ENCODE results near the gene MYOD1.

MYOD1 gene

DNA sequence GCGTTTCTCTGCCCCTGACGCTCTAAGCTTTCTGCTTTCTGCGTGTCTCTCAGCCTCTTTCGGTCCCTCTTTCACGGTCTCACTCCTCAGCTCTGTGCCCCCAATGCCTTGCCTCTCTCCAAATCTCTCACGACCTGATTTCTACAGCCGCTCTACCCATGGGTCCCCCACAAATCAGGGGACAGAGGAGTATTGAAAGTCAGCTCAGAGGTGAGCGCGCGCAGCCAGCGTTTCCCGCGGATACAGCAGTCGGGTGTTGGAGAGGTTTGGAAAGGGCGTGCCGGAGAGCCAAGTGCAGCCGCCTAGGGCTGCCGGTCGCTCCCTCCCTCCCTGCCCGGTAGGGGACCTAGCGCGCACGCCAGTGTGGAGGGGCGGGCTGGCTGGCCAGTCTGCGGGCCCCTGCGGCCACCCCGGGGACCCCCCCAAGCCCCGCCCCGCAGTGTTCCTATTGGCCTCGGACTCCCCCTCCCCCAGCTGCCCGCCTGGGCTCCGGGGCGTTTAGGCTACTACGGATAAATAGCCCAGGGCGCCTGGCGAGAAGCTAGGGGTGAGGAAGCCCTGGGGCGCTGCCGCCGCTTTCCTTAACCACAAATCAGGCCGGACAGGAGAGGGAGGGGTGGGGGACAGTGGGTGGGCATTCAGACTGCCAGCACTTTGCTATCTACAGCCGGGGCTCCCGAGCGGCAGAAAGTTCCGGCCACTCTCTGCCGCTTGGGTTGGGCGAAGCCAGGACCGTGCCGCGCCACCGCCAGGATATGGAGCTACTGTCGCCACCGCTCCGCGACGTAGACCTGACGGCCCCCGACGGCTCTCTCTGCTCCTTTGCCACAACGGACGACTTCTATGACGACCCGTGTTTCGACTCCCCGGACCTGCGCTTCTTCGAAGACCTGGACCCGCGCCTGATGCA lies at the start of gene MYOD1:
Gene MYOD1, plus strand, starts transcription at position 544 of the 910 bp plus-strand sequence. Its CDS starts 212 bp downstream, at position 756.
- DNase-seq = no peak

DNA sequence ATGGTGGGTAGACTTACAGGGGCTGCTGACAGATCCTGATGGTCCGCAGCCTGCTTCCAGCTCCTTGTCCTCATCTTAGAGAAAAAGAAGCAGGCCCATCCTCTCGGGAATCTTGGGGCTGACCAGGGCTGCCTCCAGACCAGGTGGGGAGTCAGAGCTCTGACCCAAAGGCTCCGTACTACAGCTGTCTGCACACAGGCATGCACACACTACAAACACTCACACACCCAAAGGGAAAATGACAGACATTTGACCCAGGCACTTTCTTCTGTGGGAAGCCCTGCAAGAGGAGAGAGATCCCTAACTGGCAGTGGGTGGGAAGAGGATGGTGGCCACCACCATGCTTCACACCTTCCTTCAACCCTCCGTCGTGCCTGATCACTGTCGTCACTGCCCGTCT lies 46.9 kb upstream of the MYOD1 start:
- no peak for DNase-seq

GRCh38 chr11:17673951-17674350 lies 45.4 kb upstream of the MYOD1 start:
- DNase-seq = peak; percentile 18

DNA sequence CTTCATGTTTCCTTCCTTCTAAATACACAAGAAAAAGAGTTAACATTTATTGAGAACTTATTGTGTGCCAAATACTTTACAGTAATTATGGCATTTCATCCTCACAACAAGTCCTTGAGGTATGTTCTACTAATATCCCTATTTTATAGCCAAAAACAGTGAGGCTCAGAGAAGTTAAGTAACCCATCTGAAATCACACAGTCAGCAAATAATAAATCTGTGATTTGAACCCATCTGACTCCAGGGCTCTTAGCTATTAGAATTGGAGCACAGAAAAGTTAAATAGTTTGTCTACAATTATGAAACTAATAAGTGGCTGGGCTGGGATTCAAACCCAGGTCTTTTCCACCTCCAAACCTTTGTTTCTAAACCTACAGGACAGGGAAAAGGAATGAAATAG lies 36.5 kb upstream of the MYOD1 start:
- DNase-seq = no peak

DNA sequence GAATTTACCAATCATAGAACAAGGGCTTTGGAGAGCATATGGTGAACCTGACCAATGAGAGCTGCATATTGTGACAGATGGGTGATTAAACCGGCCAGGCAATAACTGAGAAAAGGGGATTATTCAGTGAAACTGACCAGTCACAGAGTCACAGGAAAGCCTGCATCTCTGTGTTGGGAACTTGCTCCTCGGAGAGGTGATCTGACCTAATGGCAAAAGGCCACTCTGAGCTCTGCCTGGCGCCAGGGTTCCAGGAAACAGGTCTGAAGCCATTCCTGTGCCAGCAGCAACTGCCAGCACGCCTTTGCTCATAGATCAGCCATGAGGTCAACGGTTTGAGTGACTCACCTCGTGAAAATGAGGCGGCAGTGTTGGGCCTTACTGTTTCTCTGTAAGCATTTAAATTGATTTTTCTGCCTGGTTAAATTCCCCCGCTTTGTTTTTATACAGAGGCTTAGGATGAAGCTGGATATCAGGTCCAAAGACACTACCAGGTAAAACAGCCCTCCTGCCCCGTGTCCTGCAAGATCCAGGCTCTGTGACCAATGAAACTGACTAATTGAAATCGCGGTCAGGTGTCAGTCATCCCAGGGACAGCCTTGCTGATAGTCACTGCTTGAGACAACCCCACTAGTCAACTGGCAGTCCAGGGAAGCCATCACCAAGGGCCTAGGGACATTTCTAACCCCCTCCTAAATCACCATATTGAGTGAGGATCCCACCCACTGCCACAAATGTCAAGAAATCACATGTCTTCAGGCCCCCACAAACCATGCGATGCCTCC lies 35.8 kb upstream of the MYOD1 start:
- peak; percentile 82 for DNase-seq

- no peak for DNase-seq
Observed at GRCh38 chr11:17684550-17684949, 34.8 kb upstream of the MYOD1 start.

GRCh38 chr11:17686231-17686980 lies 33.0 kb upstream of the MYOD1 start:
- no peak for DNase-seq

GRCh38 chr11:17687946-17688670 lies 31.3 kb upstream of the MYOD1 start:
- no peak for DNase-seq

DNA sequence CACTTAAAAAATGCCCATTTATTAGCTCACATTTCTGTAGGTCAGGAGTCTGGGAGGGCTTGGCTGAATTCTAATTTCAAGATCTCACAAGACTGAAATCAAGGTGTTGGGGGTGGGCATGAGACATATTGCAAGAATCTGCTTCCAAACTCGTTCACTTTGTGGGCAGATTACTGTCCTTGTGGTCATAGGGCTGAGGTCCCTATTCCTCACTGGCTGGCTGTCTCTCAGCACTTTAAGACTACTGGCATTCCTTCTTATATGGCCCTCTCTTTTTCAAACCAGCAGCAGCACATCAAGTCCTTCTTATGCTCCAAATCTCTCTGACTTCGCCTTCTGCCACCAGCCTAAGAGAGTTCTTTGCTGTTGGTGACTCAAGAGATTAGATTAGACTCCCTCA lies 27.8 kb upstream of the MYOD1 start:
- DNase-seq = no peak

DNA sequence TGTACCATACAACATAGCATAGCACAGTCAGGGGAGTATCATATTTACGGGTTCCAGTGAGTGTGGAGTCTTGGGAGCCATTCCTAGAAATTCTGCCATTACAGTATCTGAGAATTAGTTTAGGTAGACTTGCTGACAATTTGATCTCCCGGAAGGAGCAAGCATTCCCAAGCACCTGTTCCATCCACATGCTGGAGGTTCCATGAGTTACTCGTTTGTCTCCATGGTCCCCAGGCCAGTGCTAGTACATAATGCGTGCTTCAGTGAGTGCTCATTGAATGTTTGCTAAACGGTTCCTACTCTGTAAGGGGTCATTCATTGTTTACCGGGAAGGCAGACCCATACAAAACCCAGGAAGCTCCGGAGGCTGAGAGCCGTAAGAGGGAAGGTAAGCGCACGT lies 27.4 kb upstream of the MYOD1 start:
- no peak for DNase-seq

DNA sequence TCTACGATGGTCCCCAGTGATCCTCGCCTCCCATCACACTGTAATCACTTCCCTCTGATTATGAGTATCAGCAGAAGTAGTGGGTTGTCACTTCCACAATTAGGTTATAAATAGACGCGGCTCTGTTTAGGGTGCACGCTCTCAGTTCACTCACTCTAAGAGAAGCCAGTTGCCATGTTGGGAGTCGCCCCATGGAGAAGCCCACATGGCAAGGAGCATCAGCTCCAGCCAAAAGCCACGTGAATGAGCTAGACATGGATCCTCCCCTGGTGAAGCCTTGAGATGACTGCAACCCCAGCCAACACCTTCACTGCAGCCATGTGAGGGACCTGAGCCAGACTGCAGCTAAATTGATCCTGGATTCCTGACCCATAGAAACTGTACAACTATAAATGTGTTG lies 26.4 kb upstream of the MYOD1 start:
- no peak for DNase-seq

DNA sequence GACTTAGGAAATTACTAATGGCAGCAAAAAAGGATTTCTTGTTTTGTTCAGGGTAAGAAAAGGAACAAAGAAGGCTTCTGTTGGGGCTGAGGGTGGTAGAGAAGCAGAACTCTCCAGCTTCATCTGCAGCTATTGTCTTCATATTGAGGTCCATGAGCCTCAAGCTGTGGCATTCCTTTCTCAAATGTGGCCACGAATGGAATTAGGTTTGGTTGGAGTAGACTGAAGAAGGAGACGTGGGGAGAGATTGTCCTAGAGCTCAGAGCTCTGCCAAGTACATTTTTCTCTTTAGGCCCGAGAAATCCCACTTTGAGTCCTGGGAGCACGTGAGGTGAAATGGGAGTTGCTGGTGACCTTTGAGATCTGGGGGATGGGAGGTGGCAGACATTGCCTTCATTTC lies 25.8 kb upstream of the MYOD1 start:
- no peak for DNase-seq

- no peak for DNase-seq
Observed at GRCh38 chr11:17694494-17695110, 24.8 kb upstream of the MYOD1 start.

- DNase-seq = no peak
Observed at GRCh38 chr11:17695454-17696441, 23.6 kb upstream of the MYOD1 start.

DNA sequence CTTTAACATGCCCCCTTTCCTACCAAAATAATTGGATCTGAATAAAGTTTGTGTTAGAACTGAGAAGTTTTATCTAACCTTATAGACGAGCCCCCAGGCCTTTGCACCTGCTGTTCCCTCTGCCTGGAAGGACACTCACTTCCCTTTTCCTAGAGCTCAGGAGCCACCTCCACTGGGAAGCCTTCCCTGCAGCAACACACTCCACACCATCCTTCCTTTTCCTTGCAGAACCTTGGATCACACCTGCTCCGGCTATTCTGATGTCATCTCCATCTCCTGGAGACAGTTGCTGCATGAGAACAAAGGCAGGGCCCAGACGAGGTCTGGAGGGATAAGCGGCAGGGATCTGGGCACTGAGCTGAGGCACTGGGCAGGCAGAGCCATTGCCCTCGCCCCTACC lies 22.6 kb upstream of the MYOD1 start:
- DNase-seq = no peak

- no peak for DNase-seq
Observed at GRCh38 chr11:17697175-17697949, 22.0 kb upstream of the MYOD1 start.

DNA sequence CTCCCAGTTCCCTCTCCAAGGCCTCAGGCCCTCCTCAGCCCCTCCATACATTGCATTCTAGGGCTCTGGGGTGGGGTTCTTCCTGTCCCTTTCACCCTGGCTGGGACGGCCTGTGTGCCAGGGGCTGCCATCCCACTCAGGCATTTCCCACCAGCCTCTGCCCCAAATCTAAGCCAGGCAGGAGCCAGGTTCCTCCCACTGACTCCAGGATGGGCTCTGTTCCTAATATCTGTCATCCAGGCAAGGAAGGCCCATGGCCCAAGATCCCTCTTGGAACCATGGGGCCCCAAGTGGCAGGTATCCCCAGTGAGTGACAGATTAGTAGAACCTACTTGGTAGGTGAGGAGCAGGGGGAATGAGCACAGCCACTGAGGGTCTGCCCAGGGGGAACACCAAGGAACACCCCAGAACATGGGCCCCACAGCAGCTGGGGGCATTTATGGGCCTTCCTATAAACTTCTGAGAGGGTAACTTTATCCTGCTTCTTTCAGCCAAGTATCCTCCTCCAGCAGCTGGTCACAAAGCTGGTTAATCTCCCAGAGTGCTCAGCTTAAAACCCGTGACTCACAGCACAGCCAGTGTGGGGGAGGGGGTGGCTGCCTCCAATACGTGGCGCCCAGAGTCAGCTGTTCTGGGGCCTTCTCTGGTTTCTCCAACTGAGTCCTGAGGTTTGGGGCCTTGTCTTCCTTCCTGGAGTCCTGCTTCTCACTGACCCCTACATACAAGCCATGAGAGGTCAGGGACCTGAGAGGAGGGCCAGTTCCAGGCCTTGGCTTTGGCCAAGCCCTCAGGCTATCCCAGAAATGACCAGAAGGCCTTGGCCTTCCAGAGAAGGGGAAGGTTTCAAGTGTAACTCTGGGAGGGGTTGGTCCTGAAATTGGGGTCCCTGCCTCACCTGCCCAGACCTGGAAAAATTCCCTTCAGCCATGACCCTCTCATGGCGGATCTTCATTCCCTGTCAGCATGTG lies 19.9 kb upstream of the MYOD1 start:
- no peak for DNase-seq

DNA sequence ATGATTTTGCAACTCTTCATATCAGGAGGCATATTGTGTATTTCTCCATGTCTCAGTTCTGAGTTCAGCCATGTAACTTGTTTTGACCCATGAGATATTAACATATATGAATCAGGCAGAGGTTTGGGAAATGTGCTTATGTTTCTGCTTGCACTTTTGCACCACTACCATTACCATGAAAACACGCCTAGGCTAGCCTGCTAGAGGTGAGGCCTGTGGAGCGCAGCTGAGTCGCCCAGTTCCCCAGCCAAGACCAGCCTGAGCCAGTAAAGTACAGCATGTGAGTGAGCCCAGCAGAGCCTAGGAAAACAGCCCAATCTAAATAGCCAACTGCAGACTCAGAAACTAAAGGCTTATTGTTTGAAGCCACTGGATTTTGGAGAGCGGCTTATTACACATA lies 18.4 kb upstream of the MYOD1 start:
- no peak for DNase-seq

DNA sequence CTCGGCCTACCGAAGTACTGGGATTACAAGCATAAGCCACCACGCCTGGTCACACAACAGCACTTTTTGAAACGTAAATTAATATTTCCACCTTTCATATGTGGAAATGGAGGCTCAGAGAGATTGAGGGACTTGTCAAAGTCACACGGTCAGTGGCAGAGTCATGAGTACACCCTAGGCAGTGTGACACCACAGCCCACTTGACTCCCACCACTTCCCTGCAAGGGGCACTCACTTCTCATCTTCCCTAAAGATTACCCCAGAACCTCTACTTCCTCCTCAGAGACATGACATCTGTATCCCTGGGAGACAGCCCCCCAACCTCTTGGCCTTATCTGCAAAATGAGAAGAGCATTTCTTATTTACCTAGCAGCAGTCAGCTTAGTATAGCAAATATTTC lies 16.5 kb upstream of the MYOD1 start:
- no peak for DNase-seq
